ENCODE data around the gene UBXN1.
"Not testable (repeated sequence)": the region's sequence is repeated elsewhere in the genome, so short reads cannot be mapped to it uniquely, and the experiment has no call there.

UBXN1 gene

GRCh38 chr11:62708793-62709192 lies 29.9 kb upstream of the UBXN1 start:
- no peak for DNase-seq (ENCODE audit: low spot score)

GRCh38 chr11:62708392-62708791 lies 29.5 kb upstream of the UBXN1 start:
- DNase-seq (ENCODE audit: low spot score), result no peak

GRCh38 chr11:62707277-62707861 lies 28.5 kb upstream of the UBXN1 start, which contains the start of the genes BSCL2 and GNG3:
Gene BSCL2 (minus strand): TSS chr11:62707424. CDS start chr11:62707195, 229 bp downstream.
Gene GNG3 (plus strand): TSS chr11:62707676. CDS start chr11:62708296, 620 bp downstream.
- DNase-seq (ENCODE audit: low spot score), result no peak

DNA sequence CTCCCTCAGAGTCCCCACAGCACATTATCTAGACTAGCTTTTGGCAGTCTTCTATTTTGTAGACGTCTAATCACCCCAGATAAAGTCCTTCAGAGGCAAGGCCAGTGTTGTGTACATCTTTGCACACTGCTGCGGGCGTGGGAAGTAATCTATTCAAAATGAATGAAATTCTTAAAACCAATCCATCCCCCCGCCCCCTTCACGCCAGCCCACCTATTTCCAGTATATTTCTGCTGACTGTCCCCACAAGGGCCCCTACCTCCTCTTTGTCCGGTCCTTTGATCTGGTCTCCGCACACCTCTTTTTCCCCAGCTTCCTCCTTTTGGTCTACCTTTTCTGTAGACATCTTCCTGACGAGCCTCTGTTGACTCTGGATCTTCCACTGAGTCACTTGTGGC lies 28.0 kb upstream of the UBXN1 start:
- no peak for DNase-seq (ENCODE audit: low spot score)

GRCh38 chr11:62705880-62706849 lies 27.3 kb upstream of the UBXN1 start:
- peak; percentile 94 for DNase-seq (ENCODE audit: low spot score)

DNA sequence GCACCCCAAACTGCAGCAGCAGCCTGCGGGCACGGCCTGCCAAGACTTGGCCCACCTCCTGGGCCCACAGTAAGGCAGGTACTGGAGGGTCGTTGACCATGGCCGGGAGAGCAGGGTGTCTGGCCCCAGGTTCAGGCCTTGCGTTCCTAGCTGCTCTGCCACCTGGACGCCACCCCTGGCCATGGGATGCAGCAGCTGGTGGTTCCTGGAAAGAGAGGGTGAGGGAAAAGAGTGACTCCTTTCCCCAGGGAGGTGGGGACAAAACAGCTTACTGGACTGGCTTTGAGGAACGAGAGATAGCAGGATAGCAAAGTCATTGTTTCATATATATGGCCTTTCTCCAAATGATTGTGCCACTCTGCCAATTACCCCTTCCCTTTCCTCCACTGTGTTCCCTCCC lies 26.5 kb upstream of the UBXN1 start:
- no peak for DNase-seq (ENCODE audit: low spot score)

DNA sequence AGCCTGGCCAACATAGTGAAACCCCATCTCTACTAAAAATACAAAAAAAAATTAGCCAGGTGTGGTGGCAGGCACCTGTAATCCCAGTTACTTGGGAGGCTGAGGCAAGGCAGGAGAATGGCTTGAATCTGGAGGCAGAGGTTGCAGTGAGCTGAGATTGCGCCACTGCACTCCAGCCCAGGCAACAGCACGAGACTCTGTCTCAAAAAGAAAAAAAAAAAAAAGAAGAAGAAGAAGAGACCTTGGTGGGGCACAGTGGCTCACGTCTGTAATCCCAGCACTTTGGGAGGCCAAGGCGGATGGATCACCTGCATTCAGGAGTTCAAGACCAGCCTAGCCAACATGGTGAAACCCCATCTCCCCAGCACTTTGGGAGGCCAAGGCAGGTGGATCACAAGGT lies 25.0 kb upstream of the UBXN1 start:
- not testable (repeated sequence) for DNase-seq (ENCODE audit: low spot score)

DNA sequence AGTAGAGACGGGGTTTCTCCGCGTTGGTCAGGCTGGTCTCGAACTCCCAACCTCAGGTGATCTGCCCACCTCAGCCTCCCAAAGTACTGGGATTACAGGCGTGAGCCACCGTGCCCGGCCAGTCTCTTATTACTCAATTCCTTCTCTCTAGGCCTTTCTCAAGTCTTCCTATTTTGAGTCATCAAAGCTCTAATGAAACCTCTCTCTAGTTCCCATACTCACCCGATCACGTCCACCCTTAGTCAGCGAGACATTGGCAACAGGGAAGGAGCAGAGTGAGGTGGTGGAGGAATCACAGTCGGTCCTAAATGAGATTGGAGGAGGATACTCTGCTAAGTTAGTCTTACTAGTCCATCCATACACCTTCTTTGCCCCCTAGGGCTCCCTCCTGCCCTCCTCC lies 23.4 kb upstream of the UBXN1 start:
- no peak for DNase-seq (ENCODE audit: low spot score)

GRCh38 chr11:62694455-62695167 lies 15.7 kb upstream of the UBXN1 start:
- DNase-seq (ENCODE audit: low spot score), result peak; percentile 83

- DNase-seq (ENCODE audit: low spot score), result not testable (repeated sequence)
Measured at GRCh38 chr11:62693624-62694023, 14.8 kb upstream of the UBXN1 start.

DNA sequence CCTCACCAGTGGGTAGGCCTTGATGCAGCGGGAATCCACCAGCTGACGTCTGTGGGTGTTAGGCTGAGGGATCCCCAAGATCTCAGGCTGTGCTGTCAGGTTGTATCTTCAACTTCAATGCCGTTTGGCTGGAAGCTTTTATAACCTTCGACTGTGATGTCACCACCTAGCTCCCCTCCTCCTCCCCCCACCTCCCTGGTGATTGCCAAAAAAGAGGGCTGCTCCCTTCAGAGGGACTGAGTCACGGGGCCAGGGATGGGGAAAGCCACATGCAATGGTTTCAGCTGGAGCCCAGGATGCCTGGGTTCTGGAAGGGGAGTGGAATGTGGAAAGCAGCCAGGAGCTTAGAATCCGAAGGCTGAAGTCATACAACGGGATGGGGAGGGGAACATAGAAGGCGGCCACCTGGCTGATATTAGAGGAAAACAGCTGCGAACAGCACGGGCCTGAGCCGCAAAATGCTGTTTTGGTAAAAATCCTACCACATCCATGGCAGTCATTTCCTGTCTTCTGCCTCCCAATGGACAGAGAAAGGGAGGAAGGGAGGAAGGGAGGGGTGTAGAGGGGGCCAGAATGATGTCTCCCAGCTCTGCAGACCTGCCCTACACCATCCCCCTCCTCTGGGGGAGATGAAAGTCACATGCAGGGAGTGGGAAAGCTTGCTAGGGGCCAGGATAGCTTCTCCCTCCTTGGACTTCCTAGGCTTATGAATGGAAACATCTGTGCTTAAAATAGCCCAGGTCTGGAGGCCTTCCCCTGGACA lies 10.7 kb upstream of the UBXN1 start, which contains the start of gene LRRN4CL:
Gene LRRN4CL, minus strand, starts transcription at position 110 of the 763 bp plus-strand sequence. CDS start 1,022 bp downstream, outside the sequence.
- peak; percentile 89 for DNase-seq (ENCODE audit: low spot score)

GRCh38 chr11:62688491-62688890 lies 9.6 kb upstream of the UBXN1 start:
- no peak for DNase-seq (ENCODE audit: low spot score)

DNA sequence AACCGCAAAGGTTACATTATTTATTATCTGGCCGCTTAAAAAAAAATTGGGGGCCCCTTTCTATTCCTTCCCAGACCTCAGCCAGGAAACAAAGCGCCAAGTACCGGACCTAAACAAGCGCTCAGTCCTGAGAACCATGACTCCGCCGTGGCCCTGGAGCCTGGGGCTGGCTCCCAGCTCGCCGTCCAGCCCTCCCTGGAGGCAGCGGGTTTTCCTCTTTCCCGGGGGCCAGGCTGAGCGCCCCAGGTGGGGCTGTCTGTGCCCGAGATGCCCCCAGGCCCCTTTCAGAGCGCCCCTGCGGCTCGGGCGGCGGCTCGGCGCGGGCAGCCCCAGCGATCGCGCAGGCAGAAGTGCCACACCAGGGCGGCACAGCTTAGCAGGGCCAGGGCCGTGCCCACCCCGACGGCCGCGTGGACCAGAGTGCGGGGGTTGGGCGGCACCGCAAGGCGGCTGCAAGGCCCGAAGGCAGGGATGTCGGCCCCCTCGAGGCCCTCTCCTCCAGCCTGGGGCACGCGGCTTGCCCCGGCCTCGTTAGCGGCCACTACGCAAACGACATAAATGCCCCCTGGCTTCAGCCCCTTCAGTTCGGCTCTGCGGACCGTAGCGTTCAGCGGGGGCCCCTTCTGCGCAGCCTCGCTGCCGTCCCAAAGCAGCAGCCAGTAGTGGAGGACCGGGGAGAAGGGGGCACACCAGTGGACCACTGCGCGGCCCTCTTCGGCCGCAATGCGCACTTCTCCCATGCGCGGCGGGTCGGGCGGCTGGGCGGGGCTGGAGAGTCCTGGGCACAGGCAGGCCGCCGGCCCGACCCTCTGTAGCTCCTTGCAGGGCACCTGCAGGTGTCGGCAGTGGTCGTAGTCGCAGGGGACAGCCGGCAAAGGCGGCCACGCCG lies 8.9 kb upstream of the UBXN1 start:
- DNase-seq (ENCODE audit: low spot score), result no peak

DNA sequence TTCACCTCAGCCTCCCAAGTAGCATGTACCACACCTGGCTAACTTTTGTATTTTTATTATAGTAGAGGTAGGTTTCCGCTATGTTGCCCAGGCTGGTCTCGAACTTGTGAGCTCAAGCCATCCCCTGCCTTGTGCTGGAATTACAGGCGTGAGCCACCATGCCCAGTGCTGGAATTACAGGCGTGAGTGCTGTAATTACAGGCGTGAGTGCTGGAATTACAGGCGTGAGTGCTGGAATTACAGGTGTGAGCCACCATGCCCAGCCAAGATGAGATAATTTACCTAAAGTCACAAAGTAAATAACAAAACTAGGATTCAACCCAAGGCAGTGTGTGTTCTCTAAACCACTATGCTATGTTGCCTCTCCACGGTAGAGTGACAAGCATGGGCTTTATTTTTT lies 3.6 kb upstream of the UBXN1 start:
- no peak for DNase-seq (ENCODE audit: low spot score)

GRCh38 chr11:62680825-62681240 lies 2.0 kb upstream of the UBXN1 start:
- peak; percentile 86 for DNase-seq (ENCODE audit: low spot score)

DNA sequence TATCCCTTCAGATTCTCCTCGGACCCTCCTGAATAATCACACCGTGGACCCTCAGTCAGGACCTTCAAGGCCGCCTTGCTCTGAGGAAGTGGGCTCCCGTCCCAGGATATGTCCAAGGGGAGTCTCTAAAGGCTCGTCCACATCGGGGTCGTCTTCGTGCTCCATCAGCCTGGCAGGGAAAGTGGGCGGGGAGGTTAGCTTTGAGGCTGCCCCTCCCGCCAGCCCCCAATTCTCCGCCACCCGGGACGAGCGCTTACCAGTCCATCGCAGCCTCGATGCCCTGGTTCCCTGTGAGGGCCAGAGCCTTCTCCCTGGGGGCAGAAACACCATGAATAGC lies 472 bp downstream of the UBXN1 start:
- no peak for DNase-seq (ENCODE audit: low spot score)

DNA sequence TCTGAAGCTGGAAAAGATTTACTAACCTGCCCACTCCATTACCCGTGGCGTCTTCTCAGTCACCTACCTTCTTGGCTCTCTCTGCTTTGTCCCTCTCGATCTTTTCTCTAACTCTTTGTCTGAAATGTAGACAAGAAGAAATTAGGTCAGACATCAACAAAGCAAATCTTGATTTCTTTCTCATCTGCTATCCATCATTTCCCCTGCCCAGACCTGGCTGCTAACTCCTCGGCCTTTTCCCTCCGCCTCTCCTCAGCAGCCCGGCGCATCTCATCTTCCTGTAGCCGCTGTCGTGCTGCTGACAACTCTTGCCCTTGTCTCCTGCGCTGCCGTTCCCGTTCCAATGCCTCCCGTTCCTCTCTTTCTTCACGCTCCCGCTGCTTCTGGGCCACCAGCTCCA lies 1.2 kb downstream of the UBXN1 start:
- DNase-seq (ENCODE audit: low spot score), result no peak

GRCh38 chr11:62677156-62677555 lies 1.7 kb downstream of the UBXN1 start:
- DNase-seq (ENCODE audit: low spot score), result no peak

- no peak for DNase-seq (ENCODE audit: low spot score)
Measured at GRCh38 chr11:62676698-62677097, 2.2 kb downstream of the UBXN1 start.

- DNase-seq (ENCODE audit: low spot score), result not testable (repeated sequence)
Measured at GRCh38 chr11:62675415-62675814, 3.5 kb downstream of the UBXN1 start.

DNA sequence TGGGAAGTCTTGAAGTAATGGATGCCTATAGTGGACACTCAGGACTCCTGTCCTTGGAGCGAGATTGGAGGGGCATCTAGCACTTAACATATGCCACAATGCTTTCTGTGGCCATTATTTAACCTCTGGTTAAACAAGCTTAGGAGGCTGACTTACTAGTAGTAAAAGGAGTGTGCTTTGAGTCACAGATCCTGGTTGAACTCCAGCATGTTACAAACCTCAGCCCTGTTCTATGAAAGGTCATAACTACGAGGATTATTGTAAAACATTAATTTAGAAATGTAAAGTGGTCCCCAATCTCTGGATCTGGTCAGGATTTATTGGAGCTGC lies 5.7 kb downstream of the UBXN1 start:
- no peak for DNase-seq (ENCODE audit: low spot score)

All from hepatic stellate cell (primary cell).